ENCODE measurements around the gene TMEM255B.

Gene TMEM255B

GRCh38 chr13:113813070-113813748 is 54.2 kb downstream of the TMEM255B start:
- no peak for DNase-seq (ENCODE audit: low read depth)
- TF ChIP-seq CTCF (IDR thresholded peaks at IDR 0.05; ENCODE audit: low read depth, low read length) (no peak), POLR2A (IDR thresholded peaks at IDR 0.05; ENCODE audit: extremely low read depth, insufficient read length) (no peak), MYC (IDR thresholded peaks at IDR 0.05; ENCODE audit: low read depth, low read length) (no peak), MAX (IDR thresholded peaks at IDR 0.05; ENCODE audit: low read depth, low read length) (no peak)
- no peak overlapping the region for H3K4me3 ChIP-seq (ENCODE audit: low read depth, low read length)

- no peak overlapping the region for H3K4me3 ChIP-seq (ENCODE audit: low read depth, low read length)
- DNase-seq (ENCODE audit: low read depth), result no peak
- TF ChIP-seq CTCF (IDR thresholded peaks at IDR 0.05; ENCODE audit: low read depth, low read length), result no peak
- no peak for TF ChIP-seq POLR2A (IDR thresholded peaks at IDR 0.05; ENCODE audit: extremely low read depth, insufficient read length)
- TF ChIP-seq MAX (IDR thresholded peaks at IDR 0.05; ENCODE audit: low read depth, low read length), result no peak
- TF ChIP-seq MYC (IDR thresholded peaks at IDR 0.05; ENCODE audit: low read depth, low read length), result no peak
Observed at GRCh38 chr13:113813749-113814434, 54.9 kb downstream of the TMEM255B start.

- no peak for DNase-seq (ENCODE audit: low read depth)
- no peak overlapping the region for H3K4me3 ChIP-seq (ENCODE audit: low read depth, low read length)
- TF ChIP-seq CTCF (IDR thresholded peaks at IDR 0.05; ENCODE audit: low read depth, low read length) (no peak), POLR2A (IDR thresholded peaks at IDR 0.05; ENCODE audit: extremely low read depth, insufficient read length) (no peak), MAX (IDR thresholded peaks at IDR 0.05; ENCODE audit: low read depth, low read length) (no peak), MYC (IDR thresholded peaks at IDR 0.05; ENCODE audit: low read depth, low read length) (no peak)
Observed at GRCh38 chr13:113814435-113814821, 55.4 kb downstream of the TMEM255B start.

- H3K4me3 ChIP-seq (ENCODE audit: low read depth, low read length), result peak overlapping the region; percentile 81
- DNase-seq (ENCODE audit: low read depth), result peak; percentile 85
- peak; percentile 74 for TF ChIP-seq MAX (IDR thresholded peaks at IDR 0.05; ENCODE audit: low read depth, low read length)
- TF ChIP-seq CTCF (IDR thresholded peaks at IDR 0.05; ENCODE audit: low read depth, low read length), result no peak
- peak; percentile 73 for TF ChIP-seq MYC (IDR thresholded peaks at IDR 0.05; ENCODE audit: low read depth, low read length)
- TF ChIP-seq POLR2A (IDR thresholded peaks at IDR 0.05; ENCODE audit: extremely low read depth, insufficient read length), result peak; percentile 70
Observed at GRCh38 chr13:113815151-113816058, 56.4 kb downstream of the TMEM255B start.

- peak overlapping the region; percentile 81 for H3K4me3 ChIP-seq (ENCODE audit: low read depth, low read length)
- peak; percentile 39 for DNase-seq (ENCODE audit: low read depth)
- TF ChIP-seq MAX (IDR thresholded peaks at IDR 0.05; ENCODE audit: low read depth, low read length), result no peak
- no peak for TF ChIP-seq POLR2A (IDR thresholded peaks at IDR 0.05; ENCODE audit: extremely low read depth, insufficient read length)
- TF ChIP-seq MYC (IDR thresholded peaks at IDR 0.05; ENCODE audit: low read depth, low read length), result no peak
- no peak for TF ChIP-seq CTCF (IDR thresholded peaks at IDR 0.05; ENCODE audit: low read depth, low read length)
Observed at GRCh38 chr13:113816254-113816929, 57.4 kb downstream of the TMEM255B start.

All from NB4 (cell line).